SK-N-SH treated with all-trans-retinoic acid at 6 μM for 48 hours (cell line): ENCODE results near the gene TCEAL2.
"Not testable (repeated sequence)": the region's sequence is repeated elsewhere in the genome, so short reads cannot be mapped to it uniquely, and the experiment has no call there.

Experiments
- BACH2 ChIP-seq: fragments of 250-450 bp; sonication (Bioruptor Pico); IDR thresholded peaks from 2 replicates; pipeline ENCODE4 v1.9.0; 2021; ENCODE audit warnings: mild to moderate bottlenecking, borderline replicate concordance
- ZC3H10 ChIP-seq: fragments of 250-450 bp; sonication (Bioruptor Pico); IDR thresholded peaks from 2 replicates; pipeline ENCODE4 v1.5.1; 2021; ENCODE audit warnings: mild to moderate bottlenecking, moderate library complexity
- TF ChIP-seq, protein P1 (sequence below): fragments of 250-450 bp; sonication (Bioruptor Pico); IDR thresholded peaks from 2 replicates; pipeline ENCODE4 v1.5.0; 2020; ENCODE audit warnings: mild to moderate bottlenecking, moderate library complexity
- TF ChIP-seq, protein P2 (sequence below): fragments of 250-450 bp; sonication (Bioruptor Pico); IDR thresholded peaks from 2 replicates; pipeline ENCODE4 v1.8.0; 2020; ENCODE audit warnings: mild to moderate bottlenecking, moderate library complexity, borderline replicate concordance

- TF ChIP-seq ZC3H10, BACH2 (CRISPR knock-in tag): not testable (repeated sequence)
- TF ChIP-seq, protein P1, sequence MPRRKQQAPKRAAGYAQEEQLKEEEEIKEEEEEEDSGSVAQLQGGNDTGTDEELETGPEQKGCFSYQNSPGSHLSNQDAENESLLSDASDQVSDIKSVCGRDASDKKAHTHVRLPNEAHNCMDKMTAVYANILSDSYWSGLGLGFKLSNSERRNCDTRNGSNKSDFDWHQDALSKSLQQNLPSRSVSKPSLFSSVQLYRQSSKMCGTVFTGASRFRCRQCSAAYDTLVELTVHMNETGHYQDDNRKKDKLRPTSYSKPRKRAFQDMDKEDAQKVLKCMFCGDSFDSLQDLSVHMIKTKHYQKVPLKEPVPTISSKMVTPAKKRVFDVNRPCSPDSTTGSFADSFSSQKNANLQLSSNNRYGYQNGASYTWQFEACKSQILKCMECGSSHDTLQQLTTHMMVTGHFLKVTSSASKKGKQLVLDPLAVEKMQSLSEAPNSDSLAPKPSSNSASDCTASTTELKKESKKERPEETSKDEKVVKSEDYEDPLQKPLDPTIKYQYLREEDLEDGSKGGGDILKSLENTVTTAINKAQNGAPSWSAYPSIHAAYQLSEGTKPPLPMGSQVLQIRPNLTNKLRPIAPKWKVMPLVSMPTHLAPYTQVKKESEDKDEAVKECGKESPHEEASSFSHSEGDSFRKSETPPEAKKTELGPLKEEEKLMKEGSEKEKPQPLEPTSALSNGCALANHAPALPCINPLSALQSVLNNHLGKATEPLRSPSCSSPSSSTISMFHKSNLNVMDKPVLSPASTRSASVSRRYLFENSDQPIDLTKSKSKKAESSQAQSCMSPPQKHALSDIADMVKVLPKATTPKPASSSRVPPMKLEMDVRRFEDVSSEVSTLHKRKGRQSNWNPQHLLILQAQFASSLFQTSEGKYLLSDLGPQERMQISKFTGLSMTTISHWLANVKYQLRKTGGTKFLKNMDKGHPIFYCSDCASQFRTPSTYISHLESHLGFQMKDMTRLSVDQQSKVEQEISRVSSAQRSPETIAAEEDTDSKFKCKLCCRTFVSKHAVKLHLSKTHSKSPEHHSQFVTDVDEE (CRISPR knock-in tag) = not testable (repeated sequence)
- TF ChIP-seq, protein P2, sequence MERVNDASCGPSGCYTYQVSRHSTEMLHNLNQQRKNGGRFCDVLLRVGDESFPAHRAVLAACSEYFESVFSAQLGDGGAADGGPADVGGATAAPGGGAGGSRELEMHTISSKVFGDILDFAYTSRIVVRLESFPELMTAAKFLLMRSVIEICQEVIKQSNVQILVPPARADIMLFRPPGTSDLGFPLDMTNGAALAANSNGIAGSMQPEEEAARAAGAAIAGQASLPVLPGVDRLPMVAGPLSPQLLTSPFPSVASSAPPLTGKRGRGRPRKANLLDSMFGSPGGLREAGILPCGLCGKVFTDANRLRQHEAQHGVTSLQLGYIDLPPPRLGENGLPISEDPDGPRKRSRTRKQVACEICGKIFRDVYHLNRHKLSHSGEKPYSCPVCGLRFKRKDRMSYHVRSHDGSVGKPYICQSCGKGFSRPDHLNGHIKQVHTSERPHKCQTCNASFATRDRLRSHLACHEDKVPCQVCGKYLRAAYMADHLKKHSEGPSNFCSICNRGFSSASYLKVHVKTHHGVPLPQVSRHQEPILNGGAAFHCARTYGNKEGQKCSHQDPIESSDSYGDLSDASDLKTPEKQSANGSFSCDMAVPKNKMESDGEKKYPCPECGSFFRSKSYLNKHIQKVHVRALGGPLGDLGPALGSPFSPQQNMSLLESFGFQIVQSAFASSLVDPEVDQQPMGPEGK (CRISPR knock-in tag) = not testable (repeated sequence)
These were observed 16.8 kb downstream of the TCEAL2 start, which contains the start of gene TCEAL6 for GRCh38 chrX:102142274-102142673.
